NAMALWA (cell line): Measurements from ENCODE around the gene TEPSIN.
A peak's percentile ranks its signal among the peaks of the same experiment; 100 is the strongest.
"Not testable (repeated sequence)": the region's sequence is repeated elsewhere in the genome, so short reads cannot be mapped to it uniquely, and the experiment has no call there.

ENCODE experiments used
- DNase-seq: peaks from one replicate; pipeline ENCODE4 v3.0.0-alpha.2; 2015; ENCODE audit warnings: low spot score

TEPSIN gene

GRCh38 chr17:81236784-81237183 is 2.1 kb downstream of the TEPSIN start:
- no peak for DNase-seq

GRCh38 chr17:81235822-81236740 is 2.8 kb downstream of the TEPSIN start:
- no peak for DNase-seq

GRCh38 chr17:81234940-81235821 is 3.7 kb downstream of the TEPSIN start:
- no peak for DNase-seq

- DNase-seq: no peak
Observed at GRCh38 chr17:81234506-81234855, 4.4 kb downstream of the TEPSIN start.

- no peak for DNase-seq
Observed at GRCh38 chr17:81233811-81234505, 4.9 kb downstream of the TEPSIN start.

DNA sequence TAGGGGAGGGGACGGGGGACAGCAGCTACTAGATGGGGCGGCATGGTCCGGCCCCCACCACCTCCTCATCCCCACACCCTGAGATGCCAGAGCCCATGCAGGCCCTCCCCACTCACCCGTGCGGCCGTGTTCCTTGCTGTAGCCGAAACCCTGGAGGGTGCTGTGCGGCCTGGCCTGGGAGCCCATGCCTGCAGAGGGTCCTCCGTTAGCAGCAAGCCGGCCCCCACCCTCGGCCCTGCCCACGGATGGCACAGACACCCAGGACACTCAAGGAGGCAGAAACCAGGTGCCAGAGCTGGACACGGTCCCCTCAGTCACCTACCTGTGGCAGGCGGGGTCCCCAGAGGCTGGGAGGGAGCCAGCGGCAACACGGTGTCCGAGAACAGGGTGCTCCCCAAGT is 5.5 kb downstream of the TEPSIN start:
- no peak for DNase-seq

DNA sequence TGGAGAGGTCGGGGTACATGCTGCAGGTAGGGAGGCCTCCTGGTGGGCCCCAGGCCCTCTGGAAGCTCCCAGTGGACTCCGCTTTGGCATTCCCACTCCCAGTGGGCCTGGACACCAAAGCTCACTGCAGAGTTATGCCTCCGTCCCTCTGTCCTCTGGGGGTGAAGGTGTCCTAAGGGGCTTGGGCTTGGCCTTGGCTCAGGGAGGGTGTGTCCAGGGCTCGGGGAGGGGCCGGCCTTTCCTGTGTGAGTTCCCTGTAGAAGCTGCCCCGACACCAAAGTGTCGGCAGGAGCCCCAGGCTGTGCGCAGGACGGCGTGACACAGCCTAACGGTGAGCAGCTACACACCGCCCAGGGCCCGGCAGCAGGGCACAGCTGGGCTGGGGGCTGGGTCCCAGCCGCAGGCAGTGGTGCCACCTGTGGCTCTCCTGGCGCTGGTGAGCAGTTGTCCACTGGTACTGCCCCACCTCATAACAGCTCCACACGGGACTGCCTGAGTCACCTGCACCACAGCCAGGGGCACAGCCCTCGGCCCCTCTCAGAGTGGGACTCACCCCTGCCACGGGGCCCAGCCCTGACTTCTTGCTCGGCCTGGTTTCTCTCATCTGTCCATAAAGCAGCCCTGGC is 6.1 kb downstream of the TEPSIN start:
- DNase-seq: no peak

DNA sequence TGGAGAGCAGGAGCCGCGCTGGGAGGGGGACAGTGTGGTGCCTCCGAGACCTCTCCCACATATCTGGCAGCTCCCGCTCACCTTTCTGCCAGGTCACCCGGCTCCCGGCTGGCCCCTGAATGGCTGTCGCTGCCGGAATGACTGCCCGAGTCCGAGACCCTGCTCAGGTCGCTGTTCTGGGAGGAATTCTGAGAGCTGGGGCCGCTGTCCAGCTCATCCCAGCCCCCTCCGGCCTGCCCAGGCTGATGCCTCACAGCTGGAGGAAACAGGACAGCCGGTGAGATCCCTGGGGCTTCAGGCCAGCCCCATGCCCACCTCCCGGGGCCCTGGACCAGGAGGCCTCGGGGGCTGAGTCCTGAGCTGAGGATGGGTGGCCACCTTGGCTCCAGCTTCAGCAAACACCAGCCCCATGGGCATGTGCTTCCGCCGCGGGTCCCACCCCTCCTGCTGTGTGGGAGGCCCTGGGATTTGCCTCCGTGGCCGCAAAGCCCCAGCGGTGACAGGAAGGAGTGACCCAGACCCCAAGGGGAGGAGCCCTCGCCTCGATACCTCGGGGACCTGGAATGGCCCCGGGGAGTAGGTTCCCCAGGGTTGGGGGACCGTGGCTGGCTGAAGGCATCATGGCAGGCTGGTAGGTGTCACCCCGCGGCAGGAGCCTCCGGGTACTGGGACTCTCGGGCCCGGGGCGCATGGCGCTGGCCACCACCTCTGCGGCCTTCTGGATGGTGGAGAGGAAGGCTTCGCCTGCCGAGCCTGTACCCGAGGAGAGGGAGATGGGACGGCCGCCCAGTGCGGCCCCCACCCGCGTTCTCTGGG is 6.9 kb downstream of the TEPSIN start:
- DNase-seq: no peak

DNA sequence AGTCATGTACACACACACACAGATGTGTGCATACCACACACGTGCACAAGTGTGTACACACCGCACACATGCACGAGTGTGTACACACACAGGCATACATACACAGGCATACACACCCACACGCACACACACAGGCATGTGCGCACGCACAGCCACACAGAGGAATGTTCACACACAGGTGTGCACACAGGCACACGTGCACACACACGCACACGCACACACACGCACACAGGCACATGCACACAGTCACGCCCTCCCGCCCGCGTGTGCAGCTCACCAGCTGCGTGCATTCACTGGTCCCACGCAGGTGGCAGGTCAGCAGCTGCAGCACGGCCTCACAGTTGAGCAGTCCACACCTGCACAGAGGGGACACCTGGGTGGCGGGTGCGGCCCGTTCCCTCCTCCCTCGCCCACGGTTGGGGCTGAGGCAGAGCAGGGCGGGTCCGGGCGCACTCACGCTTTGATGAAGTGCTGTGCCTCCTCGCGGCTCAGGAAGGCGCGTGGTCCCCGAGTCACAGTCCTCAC is 7.7 kb downstream of the TEPSIN start:
- peak; percentile 29 for DNase-seq

- peak; percentile 31 for DNase-seq
Observed at GRCh38 chr17:81230043-81230820, 8.6 kb downstream of the TEPSIN start.

DNA sequence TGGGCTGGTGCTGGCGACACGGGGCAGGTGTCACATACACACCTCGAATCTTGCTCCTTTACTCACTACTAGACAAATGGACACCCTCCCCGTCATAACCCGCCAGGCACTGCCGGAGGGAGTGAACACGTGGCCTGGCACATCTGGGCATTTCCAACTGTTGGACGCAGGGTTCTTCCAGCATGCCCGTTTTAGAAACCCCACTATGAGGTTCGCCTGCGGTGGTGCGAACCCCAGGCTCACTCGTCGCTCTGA is 9.3 kb downstream of the TEPSIN start:
- no peak for DNase-seq

- DNase-seq: no peak
Observed at GRCh38 chr17:81228834-81229665, 9.8 kb downstream of the TEPSIN start.

- peak; percentile 72 for DNase-seq
Observed at GRCh38 chr17:81228420-81228819, 10.4 kb downstream of the TEPSIN start.

- not testable (repeated sequence) for DNase-seq
Observed at GRCh38 chr17:81227630-81228029, 11.2 kb downstream of the TEPSIN start.

DNA sequence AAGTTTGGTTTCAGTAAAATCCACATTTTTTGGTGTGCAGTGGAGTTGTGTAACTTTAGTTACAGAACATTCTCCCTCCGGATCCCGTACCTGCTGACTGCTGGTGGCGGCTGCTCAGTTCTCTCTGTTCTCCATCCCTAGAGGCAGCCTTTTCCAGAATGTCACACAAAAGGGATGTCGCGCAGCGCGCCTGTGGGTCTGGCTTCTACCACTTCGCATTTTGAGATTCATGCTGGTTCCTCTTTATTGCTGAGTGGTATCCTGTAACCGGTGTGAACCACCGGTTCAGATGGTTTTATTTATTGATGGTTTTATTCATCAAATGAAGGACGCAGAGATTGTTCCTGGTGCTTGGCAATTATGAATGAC is 15.1 kb downstream of the TEPSIN start:
- DNase-seq: no peak

DNA sequence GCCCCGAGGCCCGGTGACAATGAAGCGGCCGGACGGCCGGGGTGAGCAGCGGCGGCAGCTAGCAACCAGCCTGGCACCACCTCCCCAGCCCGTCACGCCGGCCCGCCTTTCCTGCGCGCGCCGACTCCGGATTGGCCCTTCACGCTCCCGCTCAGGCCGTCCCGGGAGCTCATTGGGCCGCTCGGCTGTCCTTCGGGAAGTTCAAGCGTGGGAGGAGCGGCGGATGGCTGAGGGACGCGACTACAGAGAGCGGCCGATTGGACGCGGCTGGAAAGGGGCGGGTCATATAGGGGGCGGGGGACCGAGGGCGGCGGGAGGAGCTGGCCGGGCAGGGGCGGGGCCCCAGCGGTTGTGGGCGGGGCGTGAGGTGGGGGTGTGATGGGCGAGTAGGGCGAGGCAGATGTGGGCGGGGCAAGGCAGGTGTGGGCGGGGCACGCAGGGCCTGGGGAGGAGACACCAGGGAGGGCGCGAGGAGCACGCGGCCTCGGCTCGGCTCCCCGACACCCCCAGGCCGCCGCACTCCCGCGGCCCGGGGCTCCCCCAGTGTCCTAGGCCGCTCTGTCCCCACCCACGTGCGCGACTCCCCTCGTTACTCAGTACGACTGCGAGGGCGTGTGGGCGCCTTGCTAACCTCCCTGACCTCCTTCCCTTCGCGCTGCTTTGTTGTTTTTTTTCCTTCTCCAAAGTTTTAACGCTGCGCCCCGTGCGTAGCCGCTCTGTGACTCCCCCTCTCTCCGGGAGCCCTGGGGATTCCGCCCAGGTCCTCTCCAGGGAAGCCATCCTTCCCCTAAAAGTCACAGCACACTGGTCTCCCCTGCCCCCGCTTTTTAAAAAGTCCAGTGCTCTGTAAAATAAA is 15.7 kb downstream of the TEPSIN start, which contains the start of gene CEP131:
Gene CEP131 (minus strand): TSS at position 60 of the 856 bp plus-strand sequence. CDS start 2,909 bp downstream, outside the sequence.
- peak; percentile 98 for DNase-seq

DNA sequence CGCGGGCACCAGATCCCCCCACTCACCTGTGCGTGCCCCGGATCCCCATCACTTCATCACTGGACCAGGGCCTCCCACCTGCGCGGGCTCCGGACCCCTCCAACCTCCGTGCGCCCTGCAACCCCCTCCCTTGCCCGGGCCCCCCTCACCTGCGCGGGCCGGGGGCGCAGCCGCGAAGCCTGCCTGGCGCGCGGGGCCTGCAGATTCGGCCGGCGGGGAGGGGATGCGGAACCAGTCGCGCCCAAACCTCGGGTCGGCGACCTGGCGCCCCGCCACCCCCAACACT is 16.3 kb downstream of the TEPSIN start:
- DNase-seq: no peak

GRCh38 chr17:81221842-81222619 is 16.8 kb downstream of the TEPSIN start:
- no peak for DNase-seq
